HG02885 (cell line): ENCODE data around the gene SAMD14.
"Not testable (repeated sequence)": the region's sequence is repeated elsewhere in the genome, so short reads cannot be mapped to it uniquely, and the experiment has no call there.

ENCODE experiments used
- ATAC-seq: cut with Tn5 transposase; IDR thresholded peaks from one replicate; pipeline ENCODE4 v1.9.1; 2021; ENCODE audit warnings: mild to moderate bottlenecking; ENCODE audit not compliant: unreplicated experiment, poor library complexity

Gene SAMD14

DNA sequence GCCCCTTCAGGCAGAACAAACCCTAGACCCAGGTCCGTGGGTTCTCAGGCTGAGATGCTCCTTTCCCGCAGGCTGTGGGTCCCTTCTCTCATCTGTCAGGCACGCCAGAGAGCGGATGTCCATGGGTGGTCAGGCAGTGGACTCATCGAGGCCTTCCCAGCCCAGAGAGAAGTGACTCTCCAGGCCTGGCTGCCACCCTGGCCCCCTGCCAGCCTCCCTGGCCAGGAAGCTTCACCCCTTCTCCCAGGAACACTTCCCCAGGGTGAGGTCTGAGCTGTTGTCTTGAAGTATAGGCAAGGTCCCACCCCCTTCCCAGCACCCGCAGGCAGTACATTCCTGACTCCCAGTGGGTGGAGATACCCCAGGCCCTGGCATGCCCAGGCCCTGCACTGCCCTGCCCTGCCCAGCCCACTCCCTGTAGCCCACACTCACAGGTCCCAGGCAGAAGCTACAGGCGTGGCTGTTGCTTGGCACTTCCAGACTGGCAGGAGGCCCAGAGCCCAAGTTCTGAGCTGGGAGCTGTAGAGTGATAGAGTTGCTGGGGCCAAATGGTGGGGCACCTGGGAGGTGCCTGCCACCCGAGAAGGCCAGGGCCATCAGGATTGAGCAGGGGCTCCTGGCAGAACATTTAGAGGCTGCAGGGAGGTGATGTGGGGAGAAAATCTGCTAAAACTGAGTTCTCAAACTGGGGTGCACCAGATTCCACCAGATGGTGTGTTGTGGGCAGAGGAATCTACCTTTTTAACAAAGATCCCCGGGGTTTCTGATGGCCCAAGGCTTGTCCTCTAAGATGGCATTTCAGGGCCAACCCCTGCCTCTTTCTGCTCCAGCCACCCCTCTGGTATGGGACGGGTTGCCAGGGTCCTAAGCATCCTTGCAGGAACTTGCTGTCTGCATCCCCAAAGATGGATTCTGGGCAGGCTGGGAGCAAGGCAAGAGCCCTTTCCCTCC, 67.4 kb downstream of the SAMD14 start:
- ATAC-seq = no peak

DNA sequence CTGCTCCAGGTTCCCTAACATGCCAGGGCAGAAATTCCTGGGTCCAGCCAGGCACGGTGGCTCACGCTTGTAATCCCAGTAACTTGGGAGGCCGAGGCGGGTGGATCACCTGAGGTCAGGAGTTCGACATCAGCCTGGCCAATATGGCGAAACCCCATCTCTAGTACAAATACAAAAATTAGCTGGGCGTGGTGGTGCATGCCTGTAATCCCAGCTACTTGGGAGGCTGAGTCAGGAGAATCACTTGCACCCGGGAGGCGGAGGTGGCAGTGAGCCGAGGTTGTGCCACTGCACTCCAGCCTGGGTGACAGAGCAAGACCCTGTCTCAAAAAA, 68.3 kb downstream of the SAMD14 start:
- ATAC-seq = not testable (repeated sequence)

DNA sequence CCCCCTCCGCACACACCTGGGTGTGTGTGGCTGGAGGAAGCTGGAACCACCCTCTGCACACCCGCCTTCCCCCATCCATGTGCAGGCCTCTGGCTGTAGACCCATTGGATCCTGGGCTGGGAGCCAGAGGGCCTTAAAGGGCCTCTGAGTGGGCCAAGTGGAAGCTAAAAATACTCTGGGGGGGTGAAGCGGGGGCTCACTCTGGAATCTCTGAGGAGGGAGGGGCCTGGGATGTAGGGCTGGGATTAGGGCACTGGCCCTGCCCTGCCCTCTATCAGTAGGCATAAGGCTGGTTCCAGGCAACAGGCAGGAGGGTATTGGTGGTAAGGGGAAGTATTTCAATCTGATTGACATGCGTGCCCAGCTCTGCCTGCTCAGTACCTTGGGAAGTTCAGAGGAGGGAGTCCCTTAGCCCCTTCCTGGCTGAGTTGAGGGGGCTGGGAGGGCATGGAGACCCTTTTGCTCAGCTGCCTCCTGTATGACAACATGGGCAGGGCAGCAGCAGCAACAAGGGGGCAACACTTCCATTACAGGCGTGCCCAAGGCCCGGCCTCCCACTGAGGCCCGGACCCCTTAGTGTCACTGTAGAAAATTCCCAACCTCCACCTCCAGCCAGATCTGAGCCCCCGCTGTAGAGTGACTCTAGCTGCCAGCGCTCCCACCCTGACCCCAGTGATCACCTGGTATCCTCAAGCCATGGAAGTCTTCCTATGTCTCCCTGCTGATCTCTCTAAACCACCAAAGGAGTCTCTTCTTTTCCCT, 68.8 kb downstream of the SAMD14 start:
- ATAC-seq = no peak
